Measurements from ENCODE around the gene FGF1.

DNA sequence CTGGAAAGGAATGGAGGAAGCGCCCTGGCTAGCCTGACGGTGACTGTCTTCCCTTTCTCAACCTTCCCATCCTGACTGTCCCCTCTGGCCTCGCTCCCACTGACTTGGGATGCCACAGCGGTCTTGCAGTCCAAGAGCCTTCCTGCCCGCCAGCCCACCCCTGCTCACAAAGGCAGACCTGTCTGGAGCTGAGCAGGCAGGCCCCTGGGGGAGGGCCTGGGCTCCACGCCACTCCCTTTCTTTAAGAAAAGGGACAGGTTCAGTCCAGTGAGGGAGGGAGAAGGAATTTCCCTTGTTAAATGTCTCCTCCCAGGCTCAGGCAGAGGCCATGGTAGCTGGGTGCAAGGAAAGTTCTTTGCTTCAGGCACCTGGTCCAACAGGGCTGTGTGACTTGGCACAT lies 18.1 kb downstream of the FGF1 start:
- TF ChIP-seq, protein P1, sequence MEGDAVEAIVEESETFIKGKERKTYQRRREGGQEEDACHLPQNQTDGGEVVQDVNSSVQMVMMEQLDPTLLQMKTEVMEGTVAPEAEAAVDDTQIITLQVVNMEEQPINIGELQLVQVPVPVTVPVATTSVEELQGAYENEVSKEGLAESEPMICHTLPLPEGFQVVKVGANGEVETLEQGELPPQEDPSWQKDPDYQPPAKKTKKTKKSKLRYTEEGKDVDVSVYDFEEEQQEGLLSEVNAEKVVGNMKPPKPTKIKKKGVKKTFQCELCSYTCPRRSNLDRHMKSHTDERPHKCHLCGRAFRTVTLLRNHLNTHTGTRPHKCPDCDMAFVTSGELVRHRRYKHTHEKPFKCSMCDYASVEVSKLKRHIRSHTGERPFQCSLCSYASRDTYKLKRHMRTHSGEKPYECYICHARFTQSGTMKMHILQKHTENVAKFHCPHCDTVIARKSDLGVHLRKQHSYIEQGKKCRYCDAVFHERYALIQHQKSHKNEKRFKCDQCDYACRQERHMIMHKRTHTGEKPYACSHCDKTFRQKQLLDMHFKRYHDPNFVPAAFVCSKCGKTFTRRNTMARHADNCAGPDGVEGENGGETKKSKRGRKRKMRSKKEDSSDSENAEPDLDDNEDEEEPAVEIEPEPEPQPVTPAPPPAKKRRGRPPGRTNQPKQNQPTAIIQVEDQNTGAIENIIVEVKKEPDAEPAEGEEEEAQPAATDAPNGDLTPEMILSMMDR (IDR thresholded peaks at IDR 0.05) = no peak
- TF ChIP-seq, protein P2, sequence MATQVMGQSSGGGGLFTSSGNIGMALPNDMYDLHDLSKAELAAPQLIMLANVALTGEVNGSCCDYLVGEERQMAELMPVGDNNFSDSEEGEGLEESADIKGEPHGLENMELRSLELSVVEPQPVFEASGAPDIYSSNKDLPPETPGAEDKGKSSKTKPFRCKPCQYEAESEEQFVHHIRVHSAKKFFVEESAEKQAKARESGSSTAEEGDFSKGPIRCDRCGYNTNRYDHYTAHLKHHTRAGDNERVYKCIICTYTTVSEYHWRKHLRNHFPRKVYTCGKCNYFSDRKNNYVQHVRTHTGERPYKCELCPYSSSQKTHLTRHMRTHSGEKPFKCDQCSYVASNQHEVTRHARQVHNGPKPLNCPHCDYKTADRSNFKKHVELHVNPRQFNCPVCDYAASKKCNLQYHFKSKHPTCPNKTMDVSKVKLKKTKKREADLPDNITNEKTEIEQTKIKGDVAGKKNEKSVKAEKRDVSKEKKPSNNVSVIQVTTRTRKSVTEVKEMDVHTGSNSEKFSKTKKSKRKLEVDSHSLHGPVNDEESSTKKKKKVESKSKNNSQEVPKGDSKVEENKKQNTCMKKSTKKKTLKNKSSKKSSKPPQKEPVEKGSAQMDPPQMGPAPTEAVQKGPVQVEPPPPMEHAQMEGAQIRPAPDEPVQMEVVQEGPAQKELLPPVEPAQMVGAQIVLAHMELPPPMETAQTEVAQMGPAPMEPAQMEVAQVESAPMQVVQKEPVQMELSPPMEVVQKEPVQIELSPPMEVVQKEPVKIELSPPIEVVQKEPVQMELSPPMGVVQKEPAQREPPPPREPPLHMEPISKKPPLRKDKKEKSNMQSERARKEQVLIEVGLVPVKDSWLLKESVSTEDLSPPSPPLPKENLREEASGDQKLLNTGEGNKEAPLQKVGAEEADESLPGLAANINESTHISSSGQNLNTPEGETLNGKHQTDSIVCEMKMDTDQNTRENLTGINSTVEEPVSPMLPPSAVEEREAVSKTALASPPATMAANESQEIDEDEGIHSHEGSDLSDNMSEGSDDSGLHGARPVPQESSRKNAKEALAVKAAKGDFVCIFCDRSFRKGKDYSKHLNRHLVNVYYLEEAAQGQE (IDR thresholded peaks at IDR 0.05; ENCODE audit: insufficient read depth in 1 of 2, low read depth in 2 of 2, low read length in 1 of 2) = no peak
- TF ChIP-seq TCF7L2 (IDR thresholded peaks at IDR 0.05; ENCODE audit: low read depth, low read length) = no peak

All from Panc1 (cell line).